ENCODE measurements around the gene CANT1. TPM values are rescaled to one million over a fixed set of nuclear protein-coding genes. Genes with fewer than 3 reads are reported as not detected.

CANT1 gene
- total RNA-seq, 3 donors from 2014 or later, result 26.1 to 48.1 (median 41.0) TPM

DNA sequence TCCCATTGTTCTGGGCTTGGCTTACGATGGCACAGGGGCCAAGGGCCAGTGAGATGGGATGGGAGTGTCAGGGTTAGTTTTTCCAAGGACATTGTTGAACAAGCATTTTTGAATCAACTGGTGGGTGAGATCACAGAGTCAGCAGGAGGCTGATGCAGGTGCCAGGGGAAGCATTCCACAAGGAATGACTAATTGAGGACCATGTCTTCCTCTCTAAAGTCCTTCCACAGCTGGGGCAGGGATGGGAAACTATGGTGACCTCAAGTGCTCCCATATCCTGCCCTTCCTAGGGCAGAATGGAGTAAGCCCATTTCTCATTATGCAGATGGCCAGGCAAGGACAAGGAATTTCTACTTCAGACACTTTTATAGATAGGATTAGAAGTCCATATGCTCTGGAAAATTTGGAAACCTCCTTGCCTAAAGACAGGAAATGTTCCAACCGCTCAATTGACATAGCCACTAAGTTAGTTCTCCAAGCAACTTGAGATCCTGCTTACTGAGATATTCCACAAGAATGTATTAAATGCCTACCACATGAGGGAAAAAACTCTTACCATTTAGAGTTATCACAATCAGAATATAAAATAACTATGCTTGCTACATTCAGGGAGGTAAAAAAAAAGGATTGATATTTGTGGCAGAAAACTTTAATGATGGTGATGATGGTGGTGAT lies 43.8 kb upstream of the CANT1 start:
- no peaks in the 10 kb centered on the region for H3K27me3 ChIP-seq
- no peak overlapping the region for H3K27ac ChIP-seq
- H3K4me3 ChIP-seq, result no peak overlapping the region
- H3K4me1 ChIP-seq, result no peaks in the 10 kb centered on the region
- no peaks in the 10 kb centered on the region for H3K36me3 ChIP-seq
- no peak for DNase-seq (ENCODE audit: low spot score in 2 of 2)
- TF ChIP-seq POLR2A (IDR thresholded peaks at IDR 0.05) (no peak), POLR2AphosphoS5 (IDR thresholded peaks at IDR 0.05) (no peak), CTCF (IDR thresholded peaks at IDR 0.05) (no peak)
- peaks cover 8% of the 10 kb centered on the region in 2 donors for H3K9me3 ChIP-seq
- intact Hi-C loops (cut with DNase I; ENCODE audit: low total_unique reads), result no loop called here

- Histone ChIP-seq H3K9me3 (peaks cover 8% of the 10 kb centered on the region in 2 donors), H3K4me3 (no peak overlapping the region), H3K36me3 (no peaks in the 10 kb centered on the region), H3K27me3 (no peaks in the 10 kb centered on the region), H3K4me1 (no peaks in the 10 kb centered on the region), H3K27ac (no peak overlapping the region)
- intact Hi-C loops (cut with DNase I; ENCODE audit: low total_unique reads), result no loop called here
- no peak for DNase-seq (ENCODE audit: low spot score in 2 of 2)
- TF ChIP-seq POLR2A (IDR thresholded peaks at IDR 0.05) (no peak), POLR2AphosphoS5 (IDR thresholded peaks at IDR 0.05) (no peak), CTCF (IDR thresholded peaks at IDR 0.05) (no peak)
These were observed 42.6 kb upstream of the CANT1 start for GRCh38 chr17:79052131-79052530.

- TF ChIP-seq CTCF (IDR thresholded peaks at IDR 0.05) (no peak), POLR2A (IDR thresholded peaks at IDR 0.05) (no peak), POLR2AphosphoS5 (IDR thresholded peaks at IDR 0.05) (no peak)
- H3K4me3 ChIP-seq, result no peak overlapping the region
- no peak overlapping the region for H3K27ac ChIP-seq
- DNase-seq (ENCODE audit: low spot score in 2 of 2), result no peak
- no peaks in the 10 kb centered on the region for H3K36me3 ChIP-seq
- H3K4me1 ChIP-seq, result no peaks in the 10 kb centered on the region
- H3K27me3 ChIP-seq, result no peaks in the 10 kb centered on the region
- intact Hi-C loops (cut with DNase I; ENCODE audit: low total_unique reads), result no loop called here
- H3K9me3 ChIP-seq, result peaks cover 8% of the 10 kb centered on the region in 2 donors
These were observed 41.7 kb upstream of the CANT1 start for GRCh38 chr17:79051306-79051705.

GRCh38 chr17:79050551-79050950 lies 41.0 kb upstream of the CANT1 start:
- Histone ChIP-seq H3K36me3 (no peaks in the 10 kb centered on the region), H3K9me3 (peaks cover 8% of the 10 kb centered on the region in 2 donors), H3K4me1 (no peaks in the 10 kb centered on the region), H3K27me3 (no peaks in the 10 kb centered on the region), H3K27ac (no peak overlapping the region), H3K4me3 (no peak overlapping the region)
- DNase-seq (ENCODE audit: low spot score in 2 of 2), result no peak
- intact Hi-C loops (cut with DNase I; ENCODE audit: low total_unique reads), result no loop called here
- no peak for TF ChIP-seq CTCF (IDR thresholded peaks at IDR 0.05)
- TF ChIP-seq POLR2A (IDR thresholded peaks at IDR 0.05), result no peak
- TF ChIP-seq POLR2AphosphoS5 (IDR thresholded peaks at IDR 0.05), result no peak

DNA sequence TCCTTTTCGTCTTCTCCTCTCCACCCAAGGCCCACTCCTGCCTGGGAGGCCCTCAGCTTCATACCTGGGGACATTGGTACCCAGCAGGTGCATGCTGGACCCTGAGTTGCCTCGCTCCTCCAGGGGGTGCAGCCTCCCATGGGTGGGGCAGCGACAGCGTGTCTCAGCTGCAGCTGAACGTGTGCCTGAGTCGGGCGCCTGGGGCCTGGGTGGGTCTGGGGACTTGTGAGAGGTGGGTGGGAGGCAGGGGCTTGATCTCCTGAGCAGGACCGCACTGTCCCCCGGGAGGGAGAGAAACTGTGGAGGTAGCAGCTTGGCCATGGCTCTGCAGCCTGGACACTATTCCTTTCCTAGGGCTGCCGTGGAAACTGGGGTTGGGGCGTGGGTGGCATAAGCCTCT lies 40.3 kb upstream of the CANT1 start:
- no peak for DNase-seq (ENCODE audit: low spot score in 2 of 2)
- H3K4me3 ChIP-seq, result no peak overlapping the region
- no peaks in the 10 kb centered on the region for H3K36me3 ChIP-seq
- no peaks in the 10 kb centered on the region for H3K27me3 ChIP-seq
- no peaks in the 10 kb centered on the region for H3K4me1 ChIP-seq
- no peak overlapping the region for H3K27ac ChIP-seq
- peaks cover 7 to 8% of the 10 kb centered on the region in 2 donors for H3K9me3 ChIP-seq
- intact Hi-C loops (cut with DNase I; ENCODE audit: low total_unique reads), result no loop called here
- TF ChIP-seq POLR2AphosphoS5 (IDR thresholded peaks at IDR 0.05) (no peak), POLR2A (IDR thresholded peaks at IDR 0.05) (no peak), CTCF (IDR thresholded peaks at IDR 0.05) (no peak)

All from breast epithelium (tissue), 4 donors.